ENCODE data around the gene VAV2. TPM values are rescaled to one million over a fixed set of nuclear protein-coding genes. Genes with fewer than 3 reads are reported as not detected.
A peak's percentile ranks its signal among the peaks of the same experiment; 100 is the strongest.

Gene VAV2
- total and polyA plus RNA-seq, 9 of the 15 experiments (the other 6 are each of a cell fraction or from before 2014, with no cell fraction given) = 0.01 to 2.7 (median 1.0) TPM; not detected in 1

GRCh38 chr9:133726401-133727276, 265.5 kb downstream of the VAV2 start (continued):
- no peak for TF ChIP-seq ZNF511 (CRISPR knock-in tag; IDR thresholded peaks at IDR 0.05)
- TF ChIP-seq ZNF146 (CRISPR knock-in tag; IDR thresholded peaks at IDR 0.05; ENCODE audit: unreplicated experiment) = no peak
- no peak for TF ChIP-seq TOE1 (IDR thresholded peaks at IDR 0.05; ENCODE audit: borderline replicate concordance)
- TF ChIP-seq TOE1 (CRISPR knock-in tag; IDR thresholded peaks at IDR 0.05; ENCODE audit: borderline replicate concordance, low read depth) = no peak
- no peak for TF ChIP-seq ZNF133 (CRISPR knock-in tag; IDR thresholded peaks at IDR 0.05)
- TF ChIP-seq KDM2B (CRISPR knock-in tag; IDR thresholded peaks at IDR 0.05) = no peak
- no peak for TF ChIP-seq AFF4 (CRISPR knock-in tag; IDR thresholded peaks at IDR 0.05)
- TF ChIP-seq ZBTB5 (IDR thresholded peaks at IDR 0.05) = no peak
- TF ChIP-seq CEBPZ (IDR thresholded peaks at IDR 0.05; ENCODE audit: borderline replicate concordance, low read depth, low read length) = no peak
- no peak for TF ChIP-seq DMBX1 (CRISPR knock-in tag; IDR thresholded peaks at IDR 0.05; ENCODE audit: borderline replicate concordance)
- no peak for TF ChIP-seq NELFE (IDR thresholded peaks at IDR 0.05; ENCODE audit: insufficient read depth, insufficient read length)
- TF ChIP-seq ZNF398 (CRISPR knock-in tag; IDR thresholded peaks at IDR 0.05) = no peak
- peak; percentile 53 to 72 for TF ChIP-seq RAD21 (CRISPR knock-in tag; conservative IDR thresholded peaks at IDR 0.05 in 1 of 2, IDR thresholded peaks at IDR 0.05 in 1 of 2)

All from K562 (cell line).